DOHH2 (cell line): ENCODE measurements around the gene CLEC7A.

ENCODE experiments used
- EZH2phosphoT487 ChIP-seq: fragments of 200-600 bp; sonication (generic); IDR thresholded peaks from 2 replicates; pipeline ENCODE4 v1.6.1; 2017; ENCODE audit warnings: borderline replicate concordance, mild to moderate bottlenecking, antibody characterized with exemption, low read length, moderate library complexity, mixed read lengths
- TF ChIP-seq, protein P1 (sequence below): fragments of 200-600 bp; sonication (generic); IDR thresholded peaks from one replicate; pipeline ENCODE4 v1.5.1; 2014; ENCODE audit warnings: antibody characterized with exemption, mild to moderate bottlenecking, low read depth, low read length; ENCODE audit not compliant: poor library complexity, severe bottlenecking

DNA sequence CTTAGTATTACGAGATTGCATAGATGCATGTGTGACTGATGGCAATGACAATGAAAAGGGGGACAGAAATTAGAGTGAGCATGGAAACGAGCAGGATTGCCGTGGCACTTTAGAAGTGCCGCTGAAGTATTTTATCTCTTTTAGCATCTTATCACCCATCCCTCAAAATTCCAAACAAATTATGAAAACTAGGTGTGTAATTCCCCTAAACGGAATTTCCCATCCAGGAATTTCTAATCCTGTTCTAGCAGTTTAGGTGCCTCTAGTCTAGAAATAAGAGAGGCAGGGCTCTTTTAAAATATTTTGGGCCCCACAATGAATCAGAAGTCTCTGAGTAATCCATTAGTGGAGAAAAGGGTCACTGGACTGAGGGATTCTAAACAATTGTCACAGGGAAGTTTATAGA lies 49.8 kb upstream of the CLEC7A start:
- no peak for TF ChIP-seq EZH2phosphoT487
- TF ChIP-seq, protein P1, sequence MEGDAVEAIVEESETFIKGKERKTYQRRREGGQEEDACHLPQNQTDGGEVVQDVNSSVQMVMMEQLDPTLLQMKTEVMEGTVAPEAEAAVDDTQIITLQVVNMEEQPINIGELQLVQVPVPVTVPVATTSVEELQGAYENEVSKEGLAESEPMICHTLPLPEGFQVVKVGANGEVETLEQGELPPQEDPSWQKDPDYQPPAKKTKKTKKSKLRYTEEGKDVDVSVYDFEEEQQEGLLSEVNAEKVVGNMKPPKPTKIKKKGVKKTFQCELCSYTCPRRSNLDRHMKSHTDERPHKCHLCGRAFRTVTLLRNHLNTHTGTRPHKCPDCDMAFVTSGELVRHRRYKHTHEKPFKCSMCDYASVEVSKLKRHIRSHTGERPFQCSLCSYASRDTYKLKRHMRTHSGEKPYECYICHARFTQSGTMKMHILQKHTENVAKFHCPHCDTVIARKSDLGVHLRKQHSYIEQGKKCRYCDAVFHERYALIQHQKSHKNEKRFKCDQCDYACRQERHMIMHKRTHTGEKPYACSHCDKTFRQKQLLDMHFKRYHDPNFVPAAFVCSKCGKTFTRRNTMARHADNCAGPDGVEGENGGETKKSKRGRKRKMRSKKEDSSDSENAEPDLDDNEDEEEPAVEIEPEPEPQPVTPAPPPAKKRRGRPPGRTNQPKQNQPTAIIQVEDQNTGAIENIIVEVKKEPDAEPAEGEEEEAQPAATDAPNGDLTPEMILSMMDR = no peak
